ENCODE results near the gene CD34.
"Not testable (repeated sequence)": the region's sequence is repeated elsewhere in the genome, so short reads cannot be mapped to it uniquely, and the experiment has no call there.

CD34 gene

DNA sequence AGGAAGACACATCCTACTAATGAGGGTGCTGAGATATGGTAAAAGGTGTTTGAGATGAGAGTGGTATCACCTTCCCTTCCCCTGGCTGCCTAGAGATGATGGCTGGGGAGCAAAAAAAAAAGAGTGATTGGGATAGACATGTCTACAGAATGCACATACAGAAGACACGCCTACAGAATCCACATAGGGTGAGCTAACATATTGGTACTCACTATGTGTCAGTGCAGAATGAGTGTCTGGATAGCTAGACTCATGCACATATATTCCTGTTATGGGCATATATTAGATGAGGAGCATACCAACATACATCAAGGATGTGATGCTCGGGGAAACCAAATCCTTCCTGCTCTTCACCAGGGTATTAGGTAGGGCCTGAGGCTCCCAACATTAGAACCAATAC is 16.2 kb downstream of the CD34 start:
- no peak for DNase-seq

DNA sequence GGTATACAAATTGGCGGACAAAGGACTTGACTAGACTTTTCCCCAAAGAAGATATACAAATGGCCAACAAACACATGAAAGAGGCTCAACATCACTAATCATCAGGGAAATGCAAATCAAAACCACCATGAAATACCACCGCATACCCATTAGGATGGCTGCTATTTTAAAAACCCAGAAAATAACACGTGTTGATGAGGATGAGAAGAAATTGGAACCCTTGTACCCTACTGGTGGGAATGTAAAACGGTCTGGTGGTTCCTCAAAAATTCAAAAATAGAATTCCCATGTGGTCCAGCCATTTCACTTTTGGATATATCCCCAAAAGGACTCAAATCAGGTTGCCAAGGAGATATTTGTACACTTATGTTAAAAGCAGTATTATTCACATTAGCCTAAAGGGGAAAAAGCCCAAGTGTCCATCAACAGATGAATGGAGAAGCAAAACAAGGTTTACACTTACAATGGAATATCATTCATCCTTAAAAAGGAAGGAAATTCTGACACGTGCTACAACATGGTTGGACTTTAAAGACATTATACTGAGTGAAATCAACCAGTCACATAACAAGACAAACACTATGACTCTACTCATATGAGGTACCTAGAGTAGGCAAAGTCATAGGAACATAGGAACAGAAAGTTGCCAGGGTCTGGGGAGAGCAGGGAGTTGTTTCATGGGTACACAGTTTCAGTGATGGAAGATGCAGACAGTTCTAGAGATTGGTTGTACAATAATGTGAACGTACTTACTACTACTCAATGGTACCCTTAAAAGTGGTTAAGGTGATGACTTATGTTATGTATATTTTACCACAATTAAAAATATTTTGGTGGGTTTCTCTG is 17.0 kb downstream of the CD34 start:
- DNase-seq, result no peak

DNA sequence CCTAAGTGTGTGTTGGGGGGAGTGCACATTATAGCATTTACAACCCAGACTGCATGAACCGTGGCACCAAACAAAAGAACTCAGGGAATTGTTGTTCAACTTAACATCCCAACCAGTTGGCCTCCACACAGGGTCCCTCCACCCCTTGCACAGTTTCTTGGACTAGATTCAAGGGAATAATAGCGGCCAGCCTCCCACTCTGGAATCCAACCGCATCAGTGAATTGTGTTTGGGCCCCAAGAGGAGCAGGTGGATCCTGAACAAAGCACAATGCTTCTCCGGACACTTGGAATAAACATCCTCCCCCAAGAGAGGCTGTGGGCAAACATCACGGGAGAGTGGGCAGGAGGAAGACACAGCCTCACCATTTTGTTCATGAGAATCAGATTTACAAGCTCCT is 18.2 kb downstream of the CD34 start:
- no peak for DNase-seq

DNA sequence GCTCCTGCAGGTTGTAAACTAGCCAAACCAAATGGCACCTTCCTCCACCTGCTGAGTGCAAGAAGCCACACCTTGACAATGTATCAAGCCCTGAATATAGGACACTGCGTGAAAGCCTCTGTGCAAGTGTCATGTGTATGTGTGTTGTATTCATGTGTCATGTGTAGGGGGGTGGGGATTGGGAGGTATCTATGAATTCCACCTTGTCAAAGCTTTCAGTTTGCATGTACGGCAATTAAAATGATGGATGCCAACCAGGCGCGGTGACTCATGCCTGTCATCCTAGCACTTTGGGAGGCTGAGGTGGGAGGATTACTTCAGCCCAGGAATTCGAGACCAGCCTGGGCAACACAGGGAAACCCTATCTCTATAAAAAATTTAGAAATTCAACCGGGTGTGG is 19.8 kb downstream of the CD34 start:
- no peak for DNase-seq

DNA sequence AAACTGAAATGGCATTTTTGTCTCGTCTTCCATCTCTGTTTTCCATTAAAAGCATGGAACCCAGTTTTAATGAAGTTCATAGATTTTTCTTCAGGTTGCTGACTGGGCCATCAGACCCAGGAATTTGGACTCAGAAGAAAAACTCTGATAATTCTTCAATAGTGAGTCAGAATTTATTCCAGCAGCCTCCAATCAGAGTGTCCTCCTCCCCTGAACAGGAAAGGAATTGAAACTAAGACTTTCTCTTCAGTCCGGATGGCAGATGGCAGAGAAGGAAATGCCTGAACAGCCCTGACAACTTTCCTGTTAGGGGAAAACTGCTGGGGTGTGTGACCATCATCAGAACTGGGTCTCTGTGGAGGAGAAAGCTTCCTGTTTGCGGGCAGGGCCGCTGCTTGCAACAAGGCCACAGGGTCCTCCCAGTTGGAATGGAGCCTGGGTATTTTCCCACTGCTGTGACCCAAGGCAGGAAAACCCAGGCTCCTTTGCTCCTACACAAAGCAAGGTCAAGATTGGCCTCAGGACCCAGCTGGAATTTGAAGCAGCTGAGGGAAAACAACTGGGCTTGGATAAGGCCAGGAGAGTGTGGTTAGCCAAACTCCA is 20.7 kb downstream of the CD34 start:
- DNase-seq, result no peak

DNA sequence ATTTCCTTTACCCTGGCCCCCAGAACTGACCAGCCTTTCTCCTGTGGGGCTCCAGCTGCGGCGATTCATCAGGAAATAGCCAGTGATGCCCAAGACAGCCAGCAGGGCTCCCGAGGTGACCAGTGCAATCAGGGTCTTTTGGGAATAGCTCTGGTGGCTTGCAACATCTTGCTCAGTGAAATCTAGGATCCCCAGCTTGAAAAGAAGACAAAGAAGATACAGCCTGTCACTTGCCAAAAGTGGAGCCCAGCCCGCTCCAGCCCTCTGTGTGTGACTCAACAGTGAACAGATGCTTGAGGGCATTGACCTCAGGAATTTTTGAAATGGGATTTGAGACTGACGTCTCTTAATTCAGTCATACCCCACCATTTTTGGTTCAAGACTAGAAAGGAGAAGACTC is 22.3 kb downstream of the CD34 start:
- no peak for DNase-seq

DNA sequence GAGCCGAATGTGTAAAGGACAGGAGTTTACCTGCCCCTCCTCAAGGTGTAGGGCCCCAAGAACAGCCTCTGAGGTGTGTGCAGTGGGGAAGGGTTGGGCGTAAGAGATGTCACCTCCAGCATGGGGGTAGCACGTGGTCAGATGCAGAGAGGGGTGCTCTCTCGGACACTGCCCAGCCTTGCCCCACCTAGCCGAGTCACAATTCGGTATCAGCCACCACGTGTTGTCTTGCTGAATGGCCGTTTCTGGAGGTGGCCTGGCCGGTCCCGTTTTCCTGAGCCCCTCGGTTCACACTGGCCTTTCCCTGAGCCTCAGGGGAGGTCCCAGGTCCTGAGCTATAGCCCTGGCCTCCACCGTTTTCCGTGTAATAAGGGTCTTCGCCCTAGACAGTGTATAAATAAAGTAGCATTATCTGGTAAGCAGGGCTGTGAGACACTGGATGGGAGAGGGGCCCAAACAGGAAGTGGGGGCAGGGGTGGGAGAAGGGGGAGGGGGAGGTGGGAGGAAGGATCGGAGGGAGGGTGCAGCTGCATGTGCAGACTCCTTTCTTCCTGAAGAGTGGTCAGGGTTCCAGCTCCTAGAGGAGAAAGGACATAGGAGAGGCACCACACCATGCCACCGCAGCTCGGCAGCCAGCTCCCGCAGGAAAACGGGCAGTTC is 23.3 kb downstream of the CD34 start:
- DNase-seq, result no peak

DNA sequence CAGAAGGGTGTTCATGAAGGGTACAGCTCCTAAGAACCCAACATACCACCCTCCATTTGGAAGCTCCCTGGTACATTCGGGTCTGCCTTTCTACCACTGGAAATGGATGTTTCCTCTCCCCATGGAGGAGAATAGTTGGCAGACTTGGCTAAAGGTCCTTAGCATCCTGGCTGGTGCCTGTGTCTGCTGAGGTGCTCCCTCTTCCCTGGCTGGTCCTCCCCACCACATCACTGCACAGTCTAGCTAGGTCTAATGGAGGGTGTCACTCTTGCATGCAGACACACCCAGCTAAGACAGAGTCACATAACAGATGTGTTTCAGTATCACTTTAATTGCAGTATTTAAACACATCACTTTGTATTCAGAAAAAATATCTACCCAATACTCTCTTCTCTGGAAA is 24.7 kb downstream of the CD34 start:
- DNase-seq, result no peak

DNA sequence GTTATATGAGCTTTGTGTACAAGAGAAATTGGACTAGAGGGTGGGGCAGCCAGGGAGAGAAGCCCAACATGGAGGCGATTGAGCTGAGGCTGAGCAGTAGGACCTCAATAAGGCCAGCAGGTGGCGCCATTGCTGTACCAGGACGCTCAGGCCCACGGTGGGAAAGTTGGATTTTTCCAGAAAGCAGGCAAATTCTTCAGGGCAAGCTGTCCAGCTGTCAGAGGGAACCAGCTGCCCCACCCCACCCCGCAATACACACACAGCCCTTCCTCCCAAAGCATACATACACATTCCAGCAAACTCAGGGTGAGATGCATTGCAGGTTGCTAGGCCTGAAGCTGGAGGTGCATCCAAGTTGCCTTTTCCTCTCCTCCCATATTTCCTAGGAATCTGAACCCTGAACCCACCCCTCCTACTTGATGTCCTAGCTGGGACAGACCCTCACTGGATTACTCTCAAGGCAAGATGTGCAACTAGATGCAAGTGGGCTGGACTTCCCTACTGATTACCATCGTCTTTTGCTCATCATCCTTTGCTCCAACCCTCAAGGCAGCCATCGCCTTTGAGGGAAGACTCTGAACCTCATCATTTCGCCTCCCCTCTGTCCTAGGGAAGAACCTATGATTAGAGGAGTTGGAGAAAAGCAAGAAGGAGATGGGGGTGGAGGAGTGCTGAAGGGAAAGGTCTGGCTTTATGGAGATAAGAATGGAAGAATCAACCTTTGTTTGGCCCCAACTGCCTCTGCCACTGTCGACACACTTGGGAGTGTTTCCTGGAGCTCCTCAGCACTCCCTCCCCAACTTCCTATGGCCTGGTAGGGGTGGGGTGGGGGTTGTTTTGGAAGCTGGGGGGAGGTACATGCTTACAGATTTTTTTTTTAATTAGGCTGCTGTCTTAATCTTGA is 25.5 kb downstream of the CD34 start:
- peak; percentile 77 for DNase-seq

DNA sequence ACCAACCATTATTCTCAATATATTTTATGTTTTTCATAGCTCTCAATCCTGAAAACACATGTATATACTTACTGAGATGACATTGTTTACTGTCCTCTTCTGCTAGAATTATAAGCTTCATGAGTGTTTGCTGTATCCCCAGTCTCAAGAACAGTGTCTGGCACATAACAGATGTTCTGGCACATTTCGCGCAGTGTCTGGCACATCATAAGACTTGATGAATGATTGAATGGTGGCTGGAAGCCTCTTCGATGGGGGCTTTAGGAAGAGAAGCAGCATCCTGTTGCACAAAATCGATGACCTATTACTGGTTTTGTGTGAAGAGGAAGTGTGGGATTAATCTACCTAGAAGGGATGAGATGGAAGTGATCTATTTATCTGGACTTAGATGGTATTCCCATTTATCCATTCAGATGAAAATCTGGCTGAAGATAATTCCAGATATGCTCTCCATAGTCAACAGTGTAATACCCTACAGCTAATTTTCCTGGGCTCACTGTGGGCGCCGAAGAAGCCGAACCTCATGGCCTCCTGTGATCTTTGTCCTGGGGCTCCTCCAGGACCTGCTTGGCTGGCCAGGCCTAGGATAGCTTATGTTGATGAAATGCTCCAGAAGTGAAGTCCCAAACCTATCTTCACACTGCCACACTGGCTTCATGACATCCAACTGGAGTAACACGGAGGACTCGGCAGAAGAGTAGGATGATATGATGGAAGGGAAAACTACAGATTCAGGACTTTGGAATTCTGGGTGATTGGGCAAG is 26.5 kb downstream of the CD34 start:
- no peak for DNase-seq

DNA sequence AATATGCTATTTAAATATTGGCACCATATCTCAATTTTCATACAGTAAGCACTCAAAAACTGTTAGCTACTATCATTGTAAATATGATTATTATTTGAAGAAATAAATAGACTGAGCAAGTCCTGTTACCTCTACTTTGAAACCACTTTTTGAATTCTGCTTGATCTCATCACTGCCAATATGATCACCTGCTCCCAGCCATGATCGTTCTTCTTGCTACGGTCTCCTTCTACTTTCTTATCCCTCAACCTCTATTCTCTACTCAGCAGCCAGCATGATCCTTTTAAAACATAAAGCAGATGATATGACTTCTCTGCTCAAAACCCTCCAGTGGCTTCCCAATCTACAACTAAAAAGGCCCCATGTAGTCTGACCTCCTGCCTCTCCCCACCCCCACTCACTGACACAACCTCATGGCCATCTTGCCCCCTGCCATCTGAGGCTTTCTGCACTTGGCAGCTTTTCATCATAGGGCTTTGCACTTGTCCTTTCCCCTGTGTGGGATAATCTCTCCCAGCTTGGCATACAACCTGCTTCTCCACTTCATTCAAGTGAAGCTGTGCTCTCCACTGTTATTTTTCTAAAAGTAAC is 27.2 kb downstream of the CD34 start:
- DNase-seq, result no peak

DNA sequence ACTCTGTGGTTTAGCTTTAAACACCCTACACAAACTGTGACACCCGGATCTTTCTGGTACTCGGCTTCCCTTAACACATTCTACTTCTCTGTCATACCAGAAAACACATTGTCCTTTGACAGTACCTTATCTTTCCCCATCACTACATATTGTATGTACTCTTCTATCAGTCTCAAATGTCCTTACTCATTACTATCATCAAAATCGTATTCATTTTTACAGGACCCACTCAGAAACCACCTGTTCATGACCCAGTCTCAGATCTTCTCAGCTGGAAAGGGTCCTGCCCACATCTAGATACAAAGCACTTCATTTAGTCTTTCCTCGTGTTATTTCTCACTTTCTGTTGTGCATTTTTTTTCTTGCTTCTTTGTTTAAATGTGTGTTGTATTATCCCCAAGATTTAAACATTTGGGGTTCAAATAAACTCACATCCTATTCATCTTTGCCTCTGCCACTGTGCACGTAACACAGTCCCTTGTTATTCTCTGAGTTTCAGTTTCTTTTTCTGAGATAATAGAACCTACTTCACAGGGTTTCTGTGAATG is 27.7 kb downstream of the CD34 start:
- DNase-seq, result no peak

DNA sequence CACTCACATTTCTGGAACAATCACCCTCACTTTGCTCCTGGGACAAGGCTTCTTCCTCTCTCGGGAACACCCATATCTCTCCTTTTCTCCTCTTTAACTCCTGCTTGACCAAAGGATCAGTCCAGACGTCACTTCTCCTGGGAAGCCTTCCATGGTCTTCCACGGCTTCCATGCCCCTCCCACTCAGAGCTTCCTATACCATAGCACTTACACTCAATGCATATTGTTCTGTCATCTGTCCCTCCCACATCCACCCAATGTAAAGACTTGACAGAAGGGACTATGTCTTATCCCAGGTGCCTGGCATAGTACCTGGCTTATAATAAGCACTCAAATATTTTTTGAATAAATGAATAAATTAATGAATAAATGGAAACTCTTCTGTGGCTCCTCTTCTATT is 28.2 kb downstream of the CD34 start:
- DNase-seq, result no peak

DNA sequence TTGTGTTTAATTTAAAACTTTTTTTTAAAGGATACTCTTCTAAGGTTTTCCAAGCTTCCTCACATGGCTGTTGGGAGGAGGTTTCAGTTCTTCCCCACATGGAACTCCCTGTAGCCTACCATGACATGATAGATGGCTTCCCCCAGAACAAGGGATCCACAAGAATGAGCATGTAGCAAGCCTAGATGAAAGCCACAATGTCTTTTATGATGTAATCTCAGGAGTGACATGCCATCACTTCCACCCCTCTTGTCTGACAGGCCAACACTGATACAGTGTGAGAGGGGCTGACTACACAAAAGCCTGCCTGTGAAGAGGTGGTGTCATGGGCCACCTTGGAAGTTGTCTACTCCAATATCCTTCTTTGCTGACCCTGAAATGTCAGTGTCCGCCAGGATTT is 32.0 kb downstream of the CD34 start:
- no peak for DNase-seq

DNA sequence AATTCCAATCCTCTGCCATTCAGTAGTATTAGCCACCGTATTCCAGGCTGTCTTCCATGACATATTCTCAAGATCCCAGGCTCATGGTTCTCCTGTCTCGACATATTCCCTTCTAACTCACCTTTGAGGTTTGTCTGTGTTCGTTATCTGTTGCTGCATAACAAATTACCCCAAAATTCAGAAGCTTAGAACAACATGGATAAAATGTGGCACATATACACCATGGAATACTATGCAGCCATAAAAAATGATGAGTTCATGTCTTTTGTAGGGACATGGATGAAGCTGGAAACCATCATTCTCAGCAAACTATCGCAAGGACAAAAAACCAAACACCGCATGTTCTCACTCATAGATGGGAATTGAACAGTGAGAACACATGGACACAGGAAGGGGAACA is 33.0 kb downstream of the CD34 start:
- not testable (repeated sequence) for DNase-seq

DNA sequence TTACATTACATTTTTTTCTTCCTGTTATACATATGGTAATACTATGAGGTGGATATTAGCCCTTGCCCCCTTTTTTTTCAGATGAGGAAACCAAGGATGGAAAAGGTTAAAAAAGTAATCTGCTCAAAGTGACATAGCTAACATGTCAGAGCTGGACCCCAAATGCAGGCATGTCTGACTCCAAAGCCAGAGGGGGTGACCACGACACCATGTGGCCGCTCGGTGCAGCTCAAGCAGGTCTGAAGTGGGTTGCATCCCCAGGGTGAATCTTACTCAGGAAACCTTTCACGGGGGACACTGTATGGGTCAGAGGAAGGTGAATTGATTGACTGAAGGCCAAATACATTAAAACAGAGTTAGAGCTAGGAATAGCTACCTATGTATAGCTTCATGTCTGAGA is 34.8 kb downstream of the CD34 start:
- no peak for DNase-seq

DNA sequence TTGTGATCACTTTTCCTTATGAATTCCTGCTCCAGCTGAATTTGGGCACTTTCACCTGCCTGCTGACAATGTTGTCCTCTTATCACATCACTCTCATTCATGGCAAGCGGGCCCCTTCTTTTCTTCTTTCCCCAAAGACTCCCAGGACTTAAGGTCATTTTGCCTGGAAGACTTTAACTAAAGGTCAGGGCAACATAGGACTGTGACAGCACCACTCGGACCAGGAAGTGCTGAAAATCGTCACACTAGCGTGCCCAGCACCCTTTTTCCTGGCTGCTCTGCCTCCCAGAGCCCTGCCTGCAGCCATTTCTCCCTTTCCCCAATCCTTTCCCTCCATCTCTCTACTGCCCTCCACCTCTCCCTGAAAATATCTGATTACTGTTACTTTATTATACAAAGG is 35.4 kb downstream of the CD34 start:
- no peak for DNase-seq

DNA sequence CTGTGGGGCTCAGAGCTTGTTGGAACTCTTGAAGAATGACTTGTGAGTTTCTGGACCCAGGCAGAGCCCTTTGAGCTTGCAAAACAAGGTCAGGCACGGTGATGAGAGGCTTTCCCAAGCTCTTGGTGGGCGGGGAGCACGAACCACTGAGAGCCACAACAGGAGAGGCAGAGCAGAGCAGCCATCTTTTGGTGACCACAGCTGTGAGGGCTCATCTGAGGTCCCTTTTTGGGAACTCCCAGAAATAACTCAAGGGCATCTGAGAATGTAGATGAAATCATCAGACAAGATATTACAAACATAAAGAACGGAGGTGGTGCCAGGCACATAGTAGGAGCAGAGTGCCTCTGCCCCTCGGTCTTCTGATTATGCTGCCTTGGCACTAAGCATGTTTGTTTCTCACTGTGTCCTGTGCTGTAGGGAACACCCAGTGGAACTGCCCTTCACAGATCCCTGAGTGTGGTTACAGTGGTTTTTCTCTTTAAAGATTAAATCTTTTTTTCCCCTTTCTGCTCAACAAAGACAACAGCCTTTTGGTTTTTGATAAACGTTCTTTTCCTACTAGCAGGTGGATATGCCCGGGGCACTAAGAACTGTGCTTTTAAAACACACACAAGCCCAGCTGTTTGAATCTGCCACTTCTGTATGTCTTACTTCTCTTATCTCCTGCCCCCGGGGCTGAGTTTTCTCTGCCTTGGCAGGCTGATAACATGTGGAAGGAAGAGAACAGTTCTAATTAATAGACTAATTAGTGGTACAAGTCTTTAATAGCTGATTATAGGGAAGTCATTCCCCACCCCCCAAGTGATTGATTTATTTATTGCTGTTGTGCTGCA is 37.7 kb downstream of the CD34 start:
- DNase-seq, result peak; percentile 57

DNA sequence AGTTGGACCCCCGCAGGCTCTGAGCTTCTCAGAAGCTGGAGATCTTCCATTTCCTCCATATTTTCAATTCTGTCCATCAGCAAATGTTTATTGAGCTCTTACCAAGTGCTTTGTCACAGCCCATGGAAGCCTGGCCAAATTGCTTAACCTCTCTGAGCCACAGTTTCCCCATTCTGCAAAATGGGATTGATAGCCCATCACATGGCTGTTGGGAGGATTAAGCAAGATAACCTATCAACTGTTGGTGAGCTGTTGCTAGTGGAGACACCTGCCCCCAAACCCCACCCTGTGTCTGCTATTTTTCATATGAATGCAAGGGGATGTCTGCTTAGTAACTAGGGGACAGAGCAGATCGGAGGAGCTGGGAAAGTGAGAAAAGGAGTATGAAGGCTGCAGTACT is 38.3 kb downstream of the CD34 start:
- DNase-seq, result no peak

DNA sequence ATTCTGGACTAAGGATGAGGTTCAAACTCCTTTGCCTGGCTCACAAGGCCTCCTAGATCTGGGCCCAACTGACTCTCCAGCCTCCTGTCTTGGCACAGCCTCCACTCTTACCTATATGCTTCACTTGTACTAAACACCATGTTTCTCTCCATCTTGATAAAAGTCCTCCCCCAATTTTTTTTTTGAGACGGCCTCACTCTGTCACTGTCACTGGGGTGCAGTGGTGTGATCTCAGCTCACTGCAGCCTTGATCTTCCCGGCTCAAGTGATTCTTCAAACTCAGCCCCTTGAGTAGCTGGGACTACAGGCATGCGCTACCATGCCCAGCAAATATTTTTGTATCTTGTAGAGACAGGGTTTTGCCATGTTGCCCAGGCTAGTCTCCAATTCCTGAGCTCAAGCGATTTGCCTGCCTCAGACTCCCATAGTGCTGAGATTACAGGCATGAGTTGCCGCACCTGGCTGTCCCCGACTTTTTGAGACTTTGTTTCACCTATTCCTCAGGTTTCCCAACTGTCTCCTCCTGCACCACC is 39.7 kb downstream of the CD34 start:
- no peak for DNase-seq
